Activated T-cell treated with anti-CD3 and anti-CD28 coated beads for 24 hours (primary cell): ENCODE data around the gene DCDC2.
"Not testable (repeated sequence)": the region's sequence is repeated elsewhere in the genome, so short reads cannot be mapped to it uniquely, and the experiment has no call there.

Experiments
- DNase-seq: peaks from one replicate; pipeline ENCODE4 v3.0.0-alpha.2; 2020; ENCODE audit warnings: low read depth

The DCDC2 gene

GRCh38 chr6:24258214-24258613, 99.6 kb downstream of the DCDC2 start:
- not testable (repeated sequence) for DNase-seq

GRCh38 chr6:24257282-24257681, 100.6 kb downstream of the DCDC2 start:
- DNase-seq = no peak

- no peak for DNase-seq
Measured at GRCh38 chr6:24255676-24256075, 102.2 kb downstream of the DCDC2 start.

- no peak for DNase-seq
Measured at GRCh38 chr6:24253360-24253759, 104.5 kb downstream of the DCDC2 start.

GRCh38 chr6:24252280-24252679, 105.6 kb downstream of the DCDC2 start:
- DNase-seq = no peak

GRCh38 chr6:24251339-24251738, 106.5 kb downstream of the DCDC2 start:
- no peak for DNase-seq

GRCh38 chr6:24249926-24250325, 107.9 kb downstream of the DCDC2 start:
- no peak for DNase-seq

GRCh38 chr6:24245275-24245674, 112.6 kb downstream of the DCDC2 start:
- no peak for DNase-seq

- no peak for DNase-seq
Measured at GRCh38 chr6:24242924-24243323, 114.9 kb downstream of the DCDC2 start.

GRCh38 chr6:24241779-24242178, 116.1 kb downstream of the DCDC2 start:
- DNase-seq = not testable (repeated sequence)

- no peak for DNase-seq
Measured at GRCh38 chr6:24240943-24241342, 116.9 kb downstream of the DCDC2 start.

- DNase-seq = no peak
Measured at GRCh38 chr6:24240380-24240928, 117.4 kb downstream of the DCDC2 start.

GRCh38 chr6:24238700-24239099, 119.2 kb downstream of the DCDC2 start:
- no peak for DNase-seq

- DNase-seq = not testable (repeated sequence)
Measured at GRCh38 chr6:24236779-24237178, 121.1 kb downstream of the DCDC2 start.

- no peak for DNase-seq
Measured at GRCh38 chr6:24233813-24234442, 123.9 kb downstream of the DCDC2 start.

GRCh38 chr6:24231438-24231977, 126.4 kb downstream of the DCDC2 start:
- no peak for DNase-seq

- no peak for DNase-seq
Measured at GRCh38 chr6:24229696-24230405, 128.0 kb downstream of the DCDC2 start.

- no peak for DNase-seq
Measured at GRCh38 chr6:24228681-24229255, 129.1 kb downstream of the DCDC2 start.

GRCh38 chr6:24228123-24228522, 129.7 kb downstream of the DCDC2 start:
- no peak for DNase-seq

GRCh38 chr6:24227556-24227955, 130.3 kb downstream of the DCDC2 start:
- DNase-seq = no peak

GRCh38 chr6:24226541-24226940, 131.3 kb downstream of the DCDC2 start:
- DNase-seq = no peak

GRCh38 chr6:24225838-24226237, 132.0 kb downstream of the DCDC2 start:
- DNase-seq = no peak
